HCT116 (cell line): ENCODE measurements around the gene SMIM32. TPM values are rescaled to one million over a fixed set of nuclear protein-coding genes. Genes with fewer than 3 reads are reported as not detected.

Source experiments
- ATAC-seq: fragments of 200-7000 bp; cut with Tn5 transposase; 2 replicates; pipeline ENCODE4 v1.9.1; 2020; ENCODE audit warnings: mild to moderate bottlenecking, moderate library complexity
- BruUV-seq: library from RNA; stranded (reverse); fragments of 400-500 nt; replicated peaks from 2 replicates; lab custom pipeline; 2021; lab: Mats Ljungman, UMichigan
- CTCF ChIA-PET: fragments of 300-600 bp; sonication (Branson Sonifier 250); formaldehyde crosslinking; loops from one replicate; lab custom pipeline; 2021; ENCODE audit warnings: antibody characterized with exemption; lab: Charles Lee
- POLR2A ChIA-PET: fragments of 300-600, 350-600 bp; sonication (Branson Sonifier 250); formaldehyde crosslinking; loops from one replicate; lab custom pipeline; 2021; ENCODE audit warnings: antibody characterized with exemption; lab: Charles Lee
- RAD21 ChIA-PET, 2 experiments: fragments of 300-600 bp; sonication (Branson Sonifier 250); formaldehyde crosslinking; loops; one replicate each; lab custom pipeline; 2023; ENCODE audit warnings: low total read pairs in 2 of 2; ENCODE audit not compliant: uncharacterized antibody in 2 of 2, unreplicated experiment in 2 of 2, low non-redundant PET in 1 of 2; lab: Charles Lee
- DNase-seq: peaks from one replicate; pipeline ENCODE4 v3.0.0-alpha.2; 2010; ENCODE audit warnings: low read depth, low spot score
- H2AFZ ChIP-seq: fragments of 200-600 bp; shearing (Covaris generic), sonication (generic); 2 replicates; pipeline ENCODE4 v1.6.1; 2017; ENCODE audit warnings: low read depth, mixed run types, mixed read lengths, antibody characterized with exemption, low read length; ENCODE audit not compliant: poor library complexity, severe bottlenecking
- H3K27ac ChIP-seq: 2 replicates; pipeline ENCODE4 v1.5.1; 2012; ENCODE audit warnings: low read depth, low read length
- H3K27me3 ChIP-seq: fragments of 200-600 bp; sonication (generic); 2 replicates; pipeline ENCODE4 v1.6.1; 2016; ENCODE audit warnings: mixed run types, low read length, mixed read lengths; ENCODE audit not compliant: insufficient read depth
- H3K36me3 ChIP-seq, 2 experiments: fragments of 200-500 bp in 1 of 2; fragments of 200-600 bp in 1 of 2; sonication (Bioruptor generic) in 1 of 2; sonication (generic) in 1 of 2; 2 replicates each; pipeline versions ENCODE4 v1.5.1 to v1.6.1; 2014 to 2016; ENCODE audit warnings: low read length in 2 of 2, inconsistent platforms in 1 of 2, mixed read lengths in 1 of 2, mixed run types in 1 of 2; ENCODE audit not compliant: insufficient read depth in 2 of 2, control insufficient read depth in 1 of 2
- H3K4me1 ChIP-seq, 2 experiments: fragments of 200-600 bp in 1 of 2; sonication (generic) in 1 of 2; 2 replicates each; pipeline versions ENCODE4 v1.5.1 to v1.6.1; 2012 to 2017; ENCODE audit warnings: low read length in 2 of 2, inconsistent platforms in 1 of 2, mild to moderate bottlenecking in 1 of 2, mixed read lengths in 1 of 2, mixed run types in 1 of 2, moderate library complexity in 1 of 2; ENCODE audit not compliant: insufficient read depth in 2 of 2, control insufficient read depth in 1 of 2
- H3K4me2 ChIP-seq: fragments of 200-600 bp; sonication (generic); 2 replicates; pipeline ENCODE4 v1.6.1; 2017; ENCODE audit warnings: mixed run types, low read length, mixed read lengths
- H3K4me3 ChIP-seq, 2 experiments: fragments of 200-600 bp in 1 of 2; sonication (generic) in 1 of 2; replicated peaks in 1 of 2; 2 replicates each; pipeline ENCODE4 v1.5.1; 2011 to 2016; ENCODE audit warnings: low read length in 2 of 2, control low read depth in 1 of 2, low read depth in 1 of 2, mild to moderate bottlenecking in 1 of 2, mixed read lengths in 1 of 2, mixed run types in 1 of 2
- H3K79me2 ChIP-seq: fragments of 200-600 bp; sonication (generic); 2 replicates; pipeline ENCODE4 v1.6.1; 2017; ENCODE audit warnings: mild to moderate bottlenecking, mixed run types, low read length, moderate library complexity, mixed read lengths; ENCODE audit not compliant: insufficient read depth
- H3K9ac ChIP-seq: fragments of 200-600 bp; sonication (generic); 2 replicates; pipeline ENCODE4 v1.6.1; 2016; ENCODE audit warnings: low read length, mixed read lengths
- H3K9me2 ChIP-seq: fragments of 200-600 bp; sonication (generic), shearing (Covaris generic); 2 replicates; pipeline ENCODE4 v1.6.1; 2017; ENCODE audit warnings: mixed run types, mild to moderate bottlenecking, moderate library complexity; ENCODE audit not compliant: insufficient read depth
- H3K9me3 ChIP-seq, 2 experiments: fragments of 200-500 bp in 1 of 2; fragments of 200-600 bp in 1 of 2; sonication (Bioruptor generic) in 1 of 2; sonication (generic) in 1 of 2; 2 replicates each; pipeline ENCODE4 v1.6.1; 2014 to 2017; ENCODE audit warnings: low read length in 2 of 2, mixed read lengths in 2 of 2, inconsistent platforms in 1 of 2, low read depth in 1 of 2, mild to moderate bottlenecking in 1 of 2, mixed run types in 1 of 2, moderate library complexity in 1 of 2; ENCODE audit not compliant: control insufficient read depth in 1 of 2, insufficient read depth in 1 of 2
- H4K20me1 ChIP-seq: fragments of 200-600 bp; sonication (generic), shearing (Covaris generic); 2 replicates; pipeline ENCODE4 v1.6.1; 2017; ENCODE audit warnings: mixed run types, mild to moderate bottlenecking, moderate library complexity; ENCODE audit not compliant: insufficient read depth
- CBX3 ChIP-seq: IDR thresholded peaks from 2 replicates; pipeline ENCODE4 v1.6.1; 2012; ENCODE audit warnings: low read depth
- CTCF ChIP-seq, 3 experiments: fragments of 200-600 bp in 1 of 3; sonication (generic) in 1 of 3; IDR thresholded peaks in 2 of 3; conservative IDR thresholded peaks in 1 of 3; 2 replicates each; pipeline ENCODE4 v1.5.1; 2012 to 2017; ENCODE audit warnings: low read depth in 2 of 3, low read length in 2 of 3, antibody characterized with exemption in 1 of 3, borderline replicate concordance in 1 of 3, control low read depth in 1 of 3, mild to moderate bottlenecking in 1 of 3, mixed read lengths in 1 of 3, mixed run types in 1 of 3, moderate library complexity in 1 of 3; ENCODE audit not compliant: insufficient read depth in 1 of 3
- EGR1 ChIP-seq: IDR thresholded peaks from 2 replicates; pipeline ENCODE4 v1.6.1; 2012; ENCODE audit warnings: low read depth
- JUND ChIP-seq: IDR thresholded peaks from 2 replicates; pipeline ENCODE4 v1.6.1; 2012
- MAX ChIP-seq: IDR thresholded peaks from 2 replicates; pipeline ENCODE4 v1.6.1; 2012
- POLR2A ChIP-seq: IDR thresholded peaks from 2 replicates; pipeline ENCODE4 v1.7.0; 2011; ENCODE audit warnings: borderline replicate concordance; ENCODE audit not compliant: insufficient read depth, insufficient read length; ENCODE audit errors: extremely low read depth
- POLR2AphosphoS5 ChIP-seq: IDR thresholded peaks from 2 replicates; pipeline ENCODE4 v1.6.1; 2011; ENCODE audit warnings: mild to moderate bottlenecking, low read depth, low read length, moderate library complexity
- RAD21 ChIP-seq: IDR thresholded peaks from 2 replicates; pipeline ENCODE4 v1.6.1; 2012; ENCODE audit warnings: low read depth, mild to moderate bottlenecking
- SP1 ChIP-seq: IDR thresholded peaks from 2 replicates; pipeline ENCODE4 v1.6.1; 2012; ENCODE audit warnings: low read depth
- SRF ChIP-seq: IDR thresholded peaks from 2 replicates; pipeline ENCODE4 v1.6.1; 2012; ENCODE audit warnings: low read depth
- ZFX ChIP-seq: fragments of 450-650 bp; IDR thresholded peaks from 2 replicates; pipeline ENCODE4 v1.6.1; 2017
- ZNF274 ChIP-seq: fragments of 200-500 bp; sonication (Bioruptor generic); IDR thresholded peaks from 2 replicates; pipeline ENCODE4 v1.6.1; 2014; ENCODE audit warnings: mild to moderate bottlenecking, low read depth, low read length, inconsistent platforms
- intact Hi-C: fragments of 100-400 bp; cut with micrococcal nuclease; formaldehyde crosslinking; loops from 2 replicates; pipeline ENCODE4 v1.10.0; 2022
- total RNA-seq: library from RNA; stranded (reverse); gene quantifications from one replicate; pipeline ENCODE4 v1.2.1, GENCODE V29; 2021; ENCODE audit not compliant: unreplicated experiment
- TF ChIP-seq, protein P1 (sequence below): IDR thresholded peaks from 2 replicates; pipeline ENCODE4 v1.6.1; 2011; ENCODE audit warnings: mild to moderate bottlenecking, low read length, moderate library complexity; ENCODE audit not compliant: insufficient replicate concordance; ENCODE audit errors: extremely low read depth
- TF ChIP-seq, protein P2 (sequence below): IDR thresholded peaks from 2 replicates; pipeline ENCODE4 v1.6.1; 2012; ENCODE audit warnings: low read depth

SMIM32 gene
- total RNA-seq, 1 experiment from 2014 or later: not detected

DNA sequence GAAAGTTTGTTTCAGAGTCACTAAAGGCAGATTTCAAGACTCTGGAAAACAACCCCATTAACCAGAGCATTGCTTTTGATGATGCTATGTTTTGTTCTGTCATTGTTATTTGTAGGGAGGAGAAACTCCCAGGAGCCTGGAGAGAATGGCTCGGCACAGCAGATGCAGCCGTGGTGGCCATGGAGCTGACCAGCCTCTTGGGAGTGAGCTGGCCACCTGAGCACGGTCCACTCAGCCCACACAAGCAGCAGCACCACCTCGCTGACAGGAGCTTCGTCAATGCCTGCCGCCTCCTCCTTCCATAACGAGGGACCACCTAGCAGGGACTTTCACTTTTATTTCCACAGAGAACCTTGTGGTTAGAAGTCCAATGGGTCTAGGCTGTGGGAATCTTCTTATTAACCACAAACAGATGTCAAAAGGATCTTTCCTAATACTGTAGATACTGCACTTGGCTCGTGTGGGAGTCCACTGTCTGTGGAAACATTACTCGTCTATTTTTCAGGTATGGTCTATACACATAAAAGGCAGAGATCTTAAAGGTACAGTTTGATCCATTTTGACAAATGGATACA is 21.0 kb upstream of the SMIM32 start:
- intact Hi-C loops: loop anchor here (5.0 to 10.0 kb wide), 2 partner anchors 152 to 269 kb away; no protein-coding TSS in a partner anchor
- no TSS peak for BruUV-seq
- Histone ChIP-seq H3K4me2 (no peak overlapping the region), H3K27ac (no peak overlapping the region), H3K79me2 (no peaks in the 10 kb centered on the region), H3K4me3 (no peak overlapping the region), H2AFZ (no peak overlapping the region), H3K4me1 (no peaks in the 10 kb centered on the region), H3K36me3 (no peaks in the 10 kb centered on the region), H3K9ac (no peak overlapping the region), H4K20me1 (no peaks in the 10 kb centered on the region), H3K27me3 (no peaks in the 10 kb centered on the region), H3K9me2 (no peaks in the 10 kb centered on the region), H3K9me3 (no peaks in the 10 kb centered on the region)
- TF ChIP-seq ZNF274 (no peak), SRF (no peak), CTCF (IDR thresholded peaks at IDR 0.05 in 2 of 3, conservative IDR thresholded peaks at IDR 0.05 in 1 of 3; ENCODE audit: borderline replicate concordance in 1 of 3, insufficient read depth in 1 of 3, low read depth in 2 of 3, low read length in 2 of 3) (no peak), SP1 (no peak), ZFX (no peak), EGR1 (no peak), RAD21 (no peak), POLR2A (no peak), JUND (no peak), CBX3 (no peak), MAX (no peak), POLR2AphosphoS5 (no peak)
- TF ChIP-seq, protein P1, sequence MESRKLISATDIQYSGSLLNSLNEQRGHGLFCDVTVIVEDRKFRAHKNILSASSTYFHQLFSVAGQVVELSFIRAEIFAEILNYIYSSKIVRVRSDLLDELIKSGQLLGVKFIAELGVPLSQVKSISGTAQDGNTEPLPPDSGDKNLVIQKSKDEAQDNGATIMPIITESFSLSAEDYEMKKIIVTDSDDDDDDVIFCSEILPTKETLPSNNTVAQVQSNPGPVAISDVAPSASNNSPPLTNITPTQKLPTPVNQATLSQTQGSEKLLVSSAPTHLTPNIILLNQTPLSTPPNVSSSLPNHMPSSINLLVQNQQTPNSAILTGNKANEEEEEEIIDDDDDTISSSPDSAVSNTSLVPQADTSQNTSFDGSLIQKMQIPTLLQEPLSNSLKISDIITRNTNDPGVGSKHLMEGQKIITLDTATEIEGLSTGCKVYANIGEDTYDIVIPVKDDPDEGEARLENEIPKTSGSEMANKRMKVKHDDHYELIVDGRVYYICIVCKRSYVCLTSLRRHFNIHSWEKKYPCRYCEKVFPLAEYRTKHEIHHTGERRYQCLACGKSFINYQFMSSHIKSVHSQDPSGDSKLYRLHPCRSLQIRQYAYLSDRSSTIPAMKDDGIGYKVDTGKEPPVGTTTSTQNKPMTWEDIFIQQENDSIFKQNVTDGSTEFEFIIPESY: no peak
- TF ChIP-seq, protein P2, sequence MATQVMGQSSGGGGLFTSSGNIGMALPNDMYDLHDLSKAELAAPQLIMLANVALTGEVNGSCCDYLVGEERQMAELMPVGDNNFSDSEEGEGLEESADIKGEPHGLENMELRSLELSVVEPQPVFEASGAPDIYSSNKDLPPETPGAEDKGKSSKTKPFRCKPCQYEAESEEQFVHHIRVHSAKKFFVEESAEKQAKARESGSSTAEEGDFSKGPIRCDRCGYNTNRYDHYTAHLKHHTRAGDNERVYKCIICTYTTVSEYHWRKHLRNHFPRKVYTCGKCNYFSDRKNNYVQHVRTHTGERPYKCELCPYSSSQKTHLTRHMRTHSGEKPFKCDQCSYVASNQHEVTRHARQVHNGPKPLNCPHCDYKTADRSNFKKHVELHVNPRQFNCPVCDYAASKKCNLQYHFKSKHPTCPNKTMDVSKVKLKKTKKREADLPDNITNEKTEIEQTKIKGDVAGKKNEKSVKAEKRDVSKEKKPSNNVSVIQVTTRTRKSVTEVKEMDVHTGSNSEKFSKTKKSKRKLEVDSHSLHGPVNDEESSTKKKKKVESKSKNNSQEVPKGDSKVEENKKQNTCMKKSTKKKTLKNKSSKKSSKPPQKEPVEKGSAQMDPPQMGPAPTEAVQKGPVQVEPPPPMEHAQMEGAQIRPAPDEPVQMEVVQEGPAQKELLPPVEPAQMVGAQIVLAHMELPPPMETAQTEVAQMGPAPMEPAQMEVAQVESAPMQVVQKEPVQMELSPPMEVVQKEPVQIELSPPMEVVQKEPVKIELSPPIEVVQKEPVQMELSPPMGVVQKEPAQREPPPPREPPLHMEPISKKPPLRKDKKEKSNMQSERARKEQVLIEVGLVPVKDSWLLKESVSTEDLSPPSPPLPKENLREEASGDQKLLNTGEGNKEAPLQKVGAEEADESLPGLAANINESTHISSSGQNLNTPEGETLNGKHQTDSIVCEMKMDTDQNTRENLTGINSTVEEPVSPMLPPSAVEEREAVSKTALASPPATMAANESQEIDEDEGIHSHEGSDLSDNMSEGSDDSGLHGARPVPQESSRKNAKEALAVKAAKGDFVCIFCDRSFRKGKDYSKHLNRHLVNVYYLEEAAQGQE: no peak
- CTCF ChIA-PET: interaction anchor here (1.7 kb wide), 1 partner anchor 323 kb away, joined by 3 read pairs; no protein-coding TSS in a partner anchor
- RAD21 ChIA-PET: no interaction called here
- DNase-seq (no peak), ATAC-seq (no peak)
- POLR2A ChIA-PET: no interaction called here
